Thyroid gland (tissue), 4 donors: ENCODE results near the gene BRD4. TPM values are rescaled to one million over a fixed set of nuclear protein-coding genes. Genes with fewer than 3 reads are reported as not detected.
"Not testable (repeated sequence)": the region's sequence is repeated elsewhere in the genome, so short reads cannot be mapped to it uniquely, and the experiment has no call there.

Experiments
- DNase-seq, 2 donors: peaks; one replicate each; pipeline ENCODE4 v3.0.0-alpha.2; 2019
- H3K27ac ChIP-seq, 3 donors: fragments of 200-600 bp; sonication (generic); 1 replicate in 2 of 3; 2 replicates in 1 of 3; pipeline ENCODE4 v1.5.1; 2016 to 2019; ENCODE audit warnings: mild to moderate bottlenecking in 1 of 3, moderate library complexity in 1 of 3
- H3K27me3 ChIP-seq: fragments of 200-600 bp; sonication (generic); one replicate; pipeline ENCODE4 v1.5.1; 2019
- H3K36me3 ChIP-seq, 2 donors: fragments of 200-600 bp; sonication (generic); one replicate each; pipeline ENCODE4 v1.5.1; 2016 to 2019
- H3K4me1 ChIP-seq, 2 donors: fragments of 200-600 bp; sonication (generic); one replicate each; pipeline ENCODE4 v1.5.1; 2017 to 2019
- H3K4me3 ChIP-seq, 3 donors: fragments of 200-600 bp; sonication (generic); replicated peaks in 1 of 3; 1 replicate in 2 of 3; 2 replicates in 1 of 3; pipeline ENCODE4 v1.5.1; 2016; ENCODE audit warnings: mild to moderate bottlenecking in 1 of 3
- H3K9me3 ChIP-seq: fragments of 200-600 bp; sonication (generic); one replicate; pipeline ENCODE4 v1.5.1; 2017
- CTCF ChIP-seq, 6 experiments: fragments of 200-600 bp in 3 of 6; fragments of 450-650 bp in 3 of 6; sonication (generic) in 3 of 6; IDR thresholded peaks; one replicate each; pipeline ENCODE4 v1.5.1; 2016 to 2019; ENCODE audit warnings: antibody characterized with exemption in 6 of 6, mild to moderate bottlenecking in 2 of 6, inconsistent platforms in 1 of 6, moderate library complexity in 1 of 6
- POLR2A ChIP-seq, 2 donors: fragments of 450-650 bp; IDR thresholded peaks; one replicate each; pipeline ENCODE4 v1.6.1; 2017; ENCODE audit warnings: antibody characterized with exemption in 2 of 2, mild to moderate bottlenecking in 2 of 2, moderate library complexity in 1 of 2
- WGBS, 2 donors: methylation state at CpG; one replicate each; pipeline ENCODE4 v1.1.5; 2017; 5-methylcytosine and 5-hydroxymethylcytosine counted together
- intact Hi-C: fragments of 100-400 bp; cut with DNase I; formaldehyde crosslinking; loops from one replicate; pipeline ENCODE4 v1.15.1; 2023
- total RNA-seq, 4 donors: library from RNA; depleted of rRNA; stranded (reverse); fragments of >200 nt; gene quantifications; one replicate each; pipeline ENCODE4 v1.2.3, GENCODE V29; 2016

Gene BRD4
- total RNA-seq, 4 donors from 2014 or later: 20.8 to 78.1 (median 32.4) TPM

- no peak for DNase-seq
- Histone ChIP-seq H3K27me3 (no peaks in the 10 kb centered on the region), H3K4me1 (no peaks in the 10 kb centered on the region), H3K9me3 (no peaks in the 10 kb centered on the region), H3K36me3 (no peaks in the 10 kb centered on the region), H3K4me3 (no peak overlapping the region), H3K27ac (no peak overlapping the region)
- TF ChIP-seq CTCF (IDR thresholded peaks at IDR 0.05) (no peak), POLR2A (IDR thresholded peaks at IDR 0.05) (no peak)
- WGBS, 2 donors: 93 to 94% methylated on average over 4 of the region's 4 CpGs
- intact Hi-C loops: no loop called here
These were observed 7.7 kb upstream of the BRD4 start for GRCh38 chr19:15340086-15340485.

- Histone ChIP-seq H3K27ac (no peak overlapping the region), H3K36me3 (no peaks in the 10 kb centered on the region), H3K27me3 (no peaks in the 10 kb centered on the region), H3K4me3 (no peak overlapping the region), H3K4me1 (peaks cover 5 to 7% of the 10 kb centered on the region in 2 donors), H3K9me3 (no peaks in the 10 kb centered on the region)
- DNase-seq: no peak
- intact Hi-C loops: no loop called here
- 82 to 85% methylated on average over 8 of the region's 8 CpGs for WGBS, 2 donors
- TF ChIP-seq POLR2A (IDR thresholded peaks at IDR 0.05): no peak
- TF ChIP-seq CTCF (IDR thresholded peaks at IDR 0.05): no peak
These were observed 4.9 kb upstream of the BRD4 start for GRCh38 chr19:15337202-15337601.

- H3K36me3 ChIP-seq, H3K4me1 ChIP-seq, H3K27ac ChIP-seq, H3K4me3 ChIP-seq, H3K9me3 ChIP-seq, H3K27me3 ChIP-seq, intact Hi-C loops: not testable (repeated sequence)
- peak in 1 of 2 donors; percentile 35 for DNase-seq
- 58 to 77% methylated on average over 7 of the region's 7 CpGs for WGBS, 2 donors
These were observed 3.7 kb upstream of the BRD4 start for GRCh38 chr19:15335992-15336391.

GRCh38 chr19:15331419-15332310 is 674 bp downstream of the BRD4 start:
- TF ChIP-seq POLR2A (IDR thresholded peaks at IDR 0.05) (peak in 1 of 2 donors; percentile 25), CTCF (IDR thresholded peaks at IDR 0.05) (no peak)
- H3K4me1 ChIP-seq: peaks cover 43 to 49% of the 10 kb centered on the region in 2 donors
- WGBS, 2 donors: 1 to 2% methylated on average over 8 to 13 of the region's 122 CpGs

GRCh38 chr19:15330801-15331418 is 1.4 kb downstream of the BRD4 start:
- Histone ChIP-seq H3K9me3 (no peaks in the 10 kb centered on the region), H3K4me1 (peaks cover 50 to 56% of the 10 kb centered on the region in 2 donors), H3K27ac (peak overlapping the region; percentile 47 to 89 (median 89)), H3K4me3 (peak overlapping the region; percentile 90 to 95 (median 93)), H3K36me3 (no peaks in the 10 kb centered on the region), H3K27me3 (no peaks in the 10 kb centered on the region)
- peak in 1 of 2 donors; percentile 23 for DNase-seq
- intact Hi-C loops: loop anchor here (5.0 kb wide), 1 partner anchor 64 kb away; no protein-coding TSS in a partner anchor
- WGBS, 2 donors: 9 to 11% methylated on average over 17 of the region's 17 CpGs
- TF ChIP-seq POLR2A (IDR thresholded peaks at IDR 0.05): no peak
- TF ChIP-seq CTCF (IDR thresholded peaks at IDR 0.05): no peak

More at GRCh38 chr19:15331419-15332310, 674 bp downstream of the BRD4 start:
- DNase-seq: peak; percentile 49 to 51
- Histone ChIP-seq H3K9me3 (no peaks in the 10 kb centered on the region), H3K27ac (peak overlapping the region; percentile 47 to 89 (median 89)), H3K36me3 (no peaks in the 10 kb centered on the region), H3K27me3 (no peaks in the 10 kb centered on the region), H3K4me3 (peak overlapping the region; percentile 90 to 95 (median 93))
- intact Hi-C loops: loop anchor here (5.0 kb wide), 1 partner anchor 64 kb away; no protein-coding TSS in a partner anchor
